Mucosa of descending colon (tissue), 3 donors: ENCODE results near the gene GPR137. TPM values are rescaled to one million over a fixed set of nuclear protein-coding genes. Genes with fewer than 3 reads are reported as not detected.

ENCODE experiments used
- ATAC-seq: fragments of 200-7000 bp; cut with Tn5 transposase; one replicate; pipeline ENCODE4 v1.9.1; 2020; ENCODE audit warnings: mild to moderate bottlenecking, moderate library complexity
- DNase-seq, 3 donors: peaks; one replicate each; pipeline ENCODE4 v3.0.0-alpha.2; 2020
- H3K36me3 ChIP-seq: fragments of 200-600 bp; one replicate; pipeline ENCODE4 v1.8.0; 2021; ENCODE audit warnings: low read depth, mild to moderate bottlenecking
- H3K4me1 ChIP-seq: fragments of 200-600 bp; one replicate; pipeline ENCODE4 v1.8.0; 2021; ENCODE audit warnings: low read depth, mild to moderate bottlenecking
- H3K4me3 ChIP-seq: fragments of 200-600 bp; one replicate; pipeline ENCODE4 v1.8.0; 2021; ENCODE audit warnings: mild to moderate bottlenecking
- H3K9me3 ChIP-seq: fragments of 200-600 bp; one replicate; pipeline ENCODE4 v1.8.0; 2021; ENCODE audit warnings: mild to moderate bottlenecking
- CTCF ChIP-seq: fragments of 200-600 bp; IDR thresholded peaks from one replicate; pipeline ENCODE4 v1.8.0; 2022; ENCODE audit warnings: antibody characterized with exemption, mild to moderate bottlenecking
- intact Hi-C, 2 donors: fragments of 100-400 bp; cut with DNase I in 1 of 2; cut with micrococcal nuclease in 1 of 2; formaldehyde crosslinking; loops; one replicate each; pipeline versions ENCODE4 v1.11.0 to v1.11.1; 2022; cut with DNase I, micrococcal nuclease
- long read RNA-seq, 2 donors: library from polyadenylated mRNA; unstranded; transcript quantifications; one replicate each; pipeline ENCODE4 v2.0.0, GENCODE V29; 2019 to 2021
- total RNA-seq, 3 donors: library from RNA; stranded (reverse); fragmentation: NEBNext Ultra II Directional in 2 of 3; extraction: Animal tissue kit (Norgen Biotek cat#: 25700) in 2 of 3; gene quantifications; one replicate each; pipeline versions ENCODE4 v1.2.1 to v1.2.4, GENCODE V29; 2021 to 2023
- donor health status: DM: no; HTN: no; CAD: no; lungs with moderate emphysema.
- donor health status: DM: no; HTN: no; CAD: no.
- donor health status: DM: no; HTN: yes; CAD: no.

GPR137 gene
- total RNA-seq: 10 to 100 TPM; 31.2 to 46.7 (median 40.6) TPM
- long read RNA-seq, donor 1, transcript GPR137-204 (7 exons, 1,596 nt): major isoform, 13 of 55 reads
- long read RNA-seq, donor 1, transcript GPR137-201 (7 exons, 1,485 nt): minor isoform, 5 of 55 reads
- long read RNA-seq, donor 1, partial matches to known transcripts: 5 of 55 reads
- long read RNA-seq, donor 1, other reads (novel, unspliced or antisense): 30 of 55 reads
- long read RNA-seq, donor 2, partial matches to known transcripts: 0 of 8 reads
- long read RNA-seq, donor 2, other reads (novel, unspliced or antisense): 8 of 8 reads

- no peak for TF ChIP-seq CTCF
- ATAC-seq (peak; percentile 83), DNase-seq (peak; percentile 92 to 95 (median 93))
- intact Hi-C loops: no loop called here
- no peaks in the 10 kb centered on the region for H3K36me3 ChIP-seq
- H3K4me3 ChIP-seq: peak within 1 kb of the TSS; percentile 53
- H3K9me3 ChIP-seq: no peaks in the 10 kb centered on the region
- peaks cover 28% of the 10 kb centered on the region for H3K4me1 ChIP-seq
Observed at GRCh38 chr11:64284962-64285884, at the start of gene GPR137. Gene GPR137 (plus strand): TSS chr11:64285848. CDS start chr11:64286525, 677 bp downstream.

- Histone ChIP-seq H3K36me3 (no peaks in the 10 kb centered on the region), H3K4me1 (peaks cover 42% of the 10 kb centered on the region), H3K4me3 (no peak overlapping the region), H3K9me3 (no peaks in the 10 kb centered on the region)
- intact Hi-C loops: no loop called here
- DNase-seq (peak; percentile 91 to 92 (median 92)), ATAC-seq (peak; percentile 34)
- TF ChIP-seq CTCF: no peak
Observed at GRCh38 chr11:64237484-64237951, 48.1 kb upstream of the GPR137 start.

GRCh38 chr11:64238076-64238475, 47.6 kb upstream of the GPR137 start:
- peaks cover 47% of the 10 kb centered on the region for H3K4me1 ChIP-seq

GRCh38 chr11:64238999-64239398, 46.6 kb upstream of the GPR137 start:
- peak in 1 of 3 donors; percentile 26 for DNase-seq
- H3K4me1 ChIP-seq: peaks cover 50% of the 10 kb centered on the region

More at GRCh38 chr11:64238076-64238475, 47.6 kb upstream of the GPR137 start:
- Histone ChIP-seq H3K4me3 (no peak overlapping the region), H3K9me3 (no peaks in the 10 kb centered on the region), H3K36me3 (no peaks in the 10 kb centered on the region)
- TF ChIP-seq CTCF: no peak
- ATAC-seq: no peak
- intact Hi-C loops: no loop called here
- peak; percentile 31 to 71 (median 54) for DNase-seq

More at GRCh38 chr11:64238999-64239398, 46.6 kb upstream of the GPR137 start:
- ATAC-seq: no peak
- TF ChIP-seq CTCF: no peak
- Histone ChIP-seq H3K4me3 (no peak overlapping the region), H3K9me3 (no peaks in the 10 kb centered on the region), H3K36me3 (no peaks in the 10 kb centered on the region)
- intact Hi-C loops: no loop called here
